HEK293 (cell line): ENCODE data around the gene COL5A1.

Experiments
- ATF2 ChIP-seq: fragments of 450-650 bp; formaldehyde crosslinking; IDR thresholded peaks from 2 replicates; pipeline ENCODE4 v1.5.1; 2016; ENCODE audit warnings: missing biosample characterization, missing genetic modification characterization, low read depth
- EGR2 ChIP-seq: fragments of 450-650 bp; formaldehyde crosslinking; IDR thresholded peaks from 2 replicates; pipeline ENCODE4 v1.5.1; 2016; ENCODE audit warnings: low read depth, missing biosample characterization, missing genetic modification characterization
- GLIS1 ChIP-seq: fragments of 450-650 bp; formaldehyde crosslinking; IDR thresholded peaks from 2 replicates; pipeline ENCODE4 v1.5.1; 2016; ENCODE audit warnings: missing biosample characterization, missing genetic modification characterization
- SCRT1 ChIP-seq: fragments of 450-650 bp; formaldehyde crosslinking; IDR thresholded peaks from 2 replicates; pipeline ENCODE4 v1.5.1; 2016; ENCODE audit warnings: missing biosample characterization, missing genetic modification characterization, borderline replicate concordance
- ZFP3 ChIP-seq: fragments of 450-650 bp; formaldehyde crosslinking; IDR thresholded peaks from 2 replicates; pipeline ENCODE4 v1.5.1; 2016; ENCODE audit warnings: low read depth, missing biosample characterization, missing genetic modification characterization
- ZNF121 ChIP-seq: fragments of 450-650 bp; formaldehyde crosslinking; IDR thresholded peaks from 2 replicates; pipeline ENCODE4 v1.5.1; 2016; ENCODE audit warnings: missing biosample characterization, missing genetic modification characterization
- ZNF133 ChIP-seq: fragments of 450-650 bp; formaldehyde crosslinking; IDR thresholded peaks from 2 replicates; pipeline ENCODE4 v1.5.1; 2016; ENCODE audit warnings: missing biosample characterization, missing genetic modification characterization
- ZNF274 ChIP-seq, 2 experiments: fragments of 200-500 bp in 1 of 2; fragments of 450-650 bp in 1 of 2; sonication (Bioruptor generic) in 1 of 2; formaldehyde crosslinking in 1 of 2; IDR thresholded peaks; 2 replicates each; pipeline versions ENCODE4 v1.5.1 to v1.6.1; 2014 to 2016; ENCODE audit warnings: borderline replicate concordance in 1 of 2, inconsistent platforms in 1 of 2, low read length in 1 of 2, missing biosample characterization in 1 of 2, missing genetic modification characterization in 1 of 2
- ZNF311 ChIP-seq: fragments of 450-650 bp; formaldehyde crosslinking; IDR thresholded peaks from 2 replicates; pipeline ENCODE4 v1.5.1; 2017; ENCODE audit warnings: missing biosample characterization, missing genetic modification characterization, borderline replicate concordance
- ZNF350 ChIP-seq: fragments of 450-650 bp; formaldehyde crosslinking; IDR thresholded peaks from 2 replicates; pipeline ENCODE4 v1.5.0; 2017; ENCODE audit warnings: missing biosample characterization, mild to moderate bottlenecking, missing genetic modification characterization
- ZNF423 ChIP-seq: fragments of 450-650 bp; formaldehyde crosslinking; IDR thresholded peaks from 2 replicates; pipeline ENCODE4 v1.5.1; 2016; ENCODE audit warnings: missing biosample characterization, missing genetic modification characterization
- ZNF549 ChIP-seq: fragments of 450-650 bp; IDR thresholded peaks from 2 replicates; pipeline ENCODE4 v1.5.1; 2018; ENCODE audit warnings: missing biosample characterization, missing genetic modification characterization, mild to moderate bottlenecking, inconsistent platforms, moderate library complexity
- ZNF561 ChIP-seq: fragments of 450-650 bp; IDR thresholded peaks from 2 replicates; pipeline ENCODE4 v1.5.1; 2018; ENCODE audit warnings: missing biosample characterization, missing genetic modification characterization, borderline replicate concordance
- TF ChIP-seq, protein P1 (sequence below): fragments of 450-650 bp; formaldehyde crosslinking; IDR thresholded peaks from 2 replicates; pipeline ENCODE4 v1.5.1; 2016; ENCODE audit warnings: missing biosample characterization, missing genetic modification characterization

GRCh38 chr9:134622896-134623257 lies 18.7 kb upstream of the COL5A1 start:
- TF ChIP-seq, protein P1, sequence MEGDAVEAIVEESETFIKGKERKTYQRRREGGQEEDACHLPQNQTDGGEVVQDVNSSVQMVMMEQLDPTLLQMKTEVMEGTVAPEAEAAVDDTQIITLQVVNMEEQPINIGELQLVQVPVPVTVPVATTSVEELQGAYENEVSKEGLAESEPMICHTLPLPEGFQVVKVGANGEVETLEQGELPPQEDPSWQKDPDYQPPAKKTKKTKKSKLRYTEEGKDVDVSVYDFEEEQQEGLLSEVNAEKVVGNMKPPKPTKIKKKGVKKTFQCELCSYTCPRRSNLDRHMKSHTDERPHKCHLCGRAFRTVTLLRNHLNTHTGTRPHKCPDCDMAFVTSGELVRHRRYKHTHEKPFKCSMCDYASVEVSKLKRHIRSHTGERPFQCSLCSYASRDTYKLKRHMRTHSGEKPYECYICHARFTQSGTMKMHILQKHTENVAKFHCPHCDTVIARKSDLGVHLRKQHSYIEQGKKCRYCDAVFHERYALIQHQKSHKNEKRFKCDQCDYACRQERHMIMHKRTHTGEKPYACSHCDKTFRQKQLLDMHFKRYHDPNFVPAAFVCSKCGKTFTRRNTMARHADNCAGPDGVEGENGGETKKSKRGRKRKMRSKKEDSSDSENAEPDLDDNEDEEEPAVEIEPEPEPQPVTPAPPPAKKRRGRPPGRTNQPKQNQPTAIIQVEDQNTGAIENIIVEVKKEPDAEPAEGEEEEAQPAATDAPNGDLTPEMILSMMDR (tag by site-specific recombination) = no peak
- TF ChIP-seq ZNF350 = no peak
- no peak for TF ChIP-seq ZNF274 (IDR thresholded peaks at IDR 0.05; ENCODE audit: low read length)
- TF ChIP-seq ZNF274 (tag by site-specific recombination; IDR thresholded peaks at IDR 0.05; ENCODE audit: borderline replicate concordance) = no peak
- TF ChIP-seq ZNF121 (tag by site-specific recombination) = no peak
- no peak for TF ChIP-seq ATF2
- no peak for TF ChIP-seq SCRT1 (tag by site-specific recombination)
- TF ChIP-seq ZNF549 = no peak
- no peak for TF ChIP-seq ZNF311
- no peak for TF ChIP-seq EGR2
- TF ChIP-seq GLIS1 (tag by site-specific recombination) = no peak
- no peak for TF ChIP-seq ZNF133 (tag by site-specific recombination)
- TF ChIP-seq ZNF423 = no peak
- no peak for TF ChIP-seq ZFP3 (tag by site-specific recombination)
- TF ChIP-seq ZNF561 (tag by site-specific recombination) = no peak
